Bronchial epithelial cell (primary cell): ENCODE results near the gene EXD2. TPM values are rescaled to one million over a fixed set of nuclear protein-coding genes. Genes with fewer than 3 reads are reported as not detected.
"Not testable (repeated sequence)": the region's sequence is repeated elsewhere in the genome, so short reads cannot be mapped to it uniquely, and the experiment has no call there.

Source experiments
- DNase-seq: peaks from one replicate; pipeline ENCODE4 v3.0.0-alpha.2; 2010; ENCODE audit warnings: low read depth
- FAIRE-seq: peaks from 2 replicates; lab custom pipeline; 2011; peaks lifted over from hg19 to GRCh38; lab: Jason Lieb, UNC
- H3K27me3 ChIP-seq: 2 replicates; pipeline ENCODE4 v1.5.1; 2011; ENCODE audit warnings: low read length; ENCODE audit not compliant: control insufficient read depth, insufficient read depth
- H3K36me3 ChIP-seq: 2 replicates; pipeline ENCODE4 v1.5.1; 2011; ENCODE audit warnings: low read length; ENCODE audit not compliant: control insufficient read depth, insufficient read depth
- H3K4me3 ChIP-seq: 2 replicates; pipeline ENCODE4 v1.5.1; 2011; ENCODE audit warnings: mild to moderate bottlenecking, low read depth, low read length, control low read depth
- total RNA-seq: library from RNA; depleted of rRNA; stranded (reverse); fragments of >200 nt; gene quantifications from 2 replicates; pipeline ENCODE4 v1.2.1, GENCODE V29; 2014
- TF ChIP-seq, protein P1 (sequence below): IDR thresholded peaks from 2 replicates; pipeline ENCODE4 v1.5.1; 2011; ENCODE audit warnings: mild to moderate bottlenecking, moderate library complexity, low read length, control low read depth, inconsistent platforms; ENCODE audit not compliant: insufficient read depth, severe bottlenecking

EXD2 gene
- total RNA-seq, 1 donor from 2014 or later = 15.5 TPM

DNA sequence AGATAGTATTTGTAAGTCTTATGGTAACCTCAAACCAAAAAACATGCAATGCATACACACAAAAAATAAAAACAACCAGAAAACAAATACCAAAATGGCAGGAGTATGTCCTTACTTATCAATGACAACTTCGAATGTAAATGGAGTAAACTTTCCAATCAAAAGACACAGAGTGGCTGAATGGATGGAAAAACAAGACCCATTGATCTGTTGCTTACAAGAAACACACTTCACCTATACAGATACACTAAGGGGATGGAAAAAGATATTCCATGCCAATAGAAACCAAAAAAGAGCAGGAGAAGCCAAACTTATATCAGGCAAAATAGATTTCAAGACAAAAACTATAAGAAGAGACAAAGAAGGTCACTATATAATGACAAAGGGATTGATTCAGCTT lies 29.7 kb upstream of the EXD2 start:
- H3K36me3 ChIP-seq = no peaks in the 10 kb centered on the region
- no peaks in the 10 kb centered on the region for H3K27me3 ChIP-seq
- TF ChIP-seq, protein P1, sequence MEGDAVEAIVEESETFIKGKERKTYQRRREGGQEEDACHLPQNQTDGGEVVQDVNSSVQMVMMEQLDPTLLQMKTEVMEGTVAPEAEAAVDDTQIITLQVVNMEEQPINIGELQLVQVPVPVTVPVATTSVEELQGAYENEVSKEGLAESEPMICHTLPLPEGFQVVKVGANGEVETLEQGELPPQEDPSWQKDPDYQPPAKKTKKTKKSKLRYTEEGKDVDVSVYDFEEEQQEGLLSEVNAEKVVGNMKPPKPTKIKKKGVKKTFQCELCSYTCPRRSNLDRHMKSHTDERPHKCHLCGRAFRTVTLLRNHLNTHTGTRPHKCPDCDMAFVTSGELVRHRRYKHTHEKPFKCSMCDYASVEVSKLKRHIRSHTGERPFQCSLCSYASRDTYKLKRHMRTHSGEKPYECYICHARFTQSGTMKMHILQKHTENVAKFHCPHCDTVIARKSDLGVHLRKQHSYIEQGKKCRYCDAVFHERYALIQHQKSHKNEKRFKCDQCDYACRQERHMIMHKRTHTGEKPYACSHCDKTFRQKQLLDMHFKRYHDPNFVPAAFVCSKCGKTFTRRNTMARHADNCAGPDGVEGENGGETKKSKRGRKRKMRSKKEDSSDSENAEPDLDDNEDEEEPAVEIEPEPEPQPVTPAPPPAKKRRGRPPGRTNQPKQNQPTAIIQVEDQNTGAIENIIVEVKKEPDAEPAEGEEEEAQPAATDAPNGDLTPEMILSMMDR = no peak
- no peak overlapping the region for H3K4me3 ChIP-seq
- DNase-seq = no peak
- no peak for FAIRE-seq

DNA sequence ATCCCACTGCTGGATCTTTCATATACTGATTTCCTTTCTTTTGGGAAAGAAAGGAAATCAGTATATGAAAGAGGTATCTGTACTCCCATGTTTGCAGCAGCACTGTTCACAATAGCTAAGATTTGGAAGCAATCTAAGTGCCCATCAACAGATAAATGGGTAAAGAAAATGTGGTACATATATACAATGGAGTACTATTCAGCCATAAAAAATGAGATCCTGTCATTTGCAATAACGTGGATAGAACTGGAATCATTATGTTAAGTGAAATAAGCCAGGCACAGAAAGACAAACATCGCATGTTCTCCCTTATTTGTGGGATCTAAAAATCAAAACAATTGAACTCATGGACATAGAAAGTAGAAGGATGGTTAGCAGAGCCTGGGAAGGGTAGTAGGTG lies 25.5 kb upstream of the EXD2 start:
- DNase-seq, H3K27me3 ChIP-seq, FAIRE-seq, H3K4me3 ChIP-seq, H3K36me3 ChIP-seq: not testable (repeated sequence)

DNA sequence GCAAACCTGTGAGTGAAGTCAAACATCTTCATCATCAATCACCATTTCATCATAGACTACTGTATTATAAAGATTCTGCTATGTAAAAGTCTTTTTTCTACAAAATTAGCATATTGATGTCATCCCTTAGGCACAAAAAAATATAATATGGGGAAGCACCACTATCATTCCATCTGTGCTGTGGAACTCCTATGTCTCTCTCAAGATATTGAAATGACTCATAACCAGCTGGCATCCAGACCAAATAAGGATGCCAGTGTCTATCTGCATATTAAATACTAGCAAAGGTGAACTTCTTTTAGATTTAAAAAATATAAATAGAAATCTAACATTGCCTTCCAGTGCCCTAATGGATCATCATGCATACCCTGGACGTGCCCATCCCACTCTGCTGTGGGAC lies 20.5 kb upstream of the EXD2 start:
- no peak overlapping the region for H3K4me3 ChIP-seq
- H3K27me3 ChIP-seq = no peaks in the 10 kb centered on the region
- DNase-seq (no peak), FAIRE-seq (no peak)
- TF ChIP-seq, protein P1 = no peak
- no peaks in the 10 kb centered on the region for H3K36me3 ChIP-seq

DNA sequence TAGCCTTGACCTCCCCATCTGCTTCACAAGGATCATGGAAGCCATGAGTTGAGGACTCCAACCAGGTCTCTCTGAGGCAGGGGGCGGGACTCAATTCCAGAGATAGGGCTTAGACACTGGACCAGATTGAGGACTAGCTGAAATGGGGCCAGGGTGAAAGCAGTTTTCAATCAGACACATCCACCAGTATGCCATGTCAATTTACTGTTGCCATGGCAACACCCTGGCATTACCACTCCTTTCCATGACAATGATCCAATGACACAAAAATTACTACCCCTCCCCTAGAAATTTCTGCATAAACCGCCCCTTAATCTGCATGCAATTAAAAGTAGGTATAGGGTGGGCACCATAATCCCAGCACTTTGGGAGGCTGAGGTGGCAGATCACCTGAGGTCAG lies 19.7 kb upstream of the EXD2 start:
- Histone ChIP-seq H3K36me3 (no peaks in the 10 kb centered on the region), H3K4me3 (no peak overlapping the region), H3K27me3 (no peaks in the 10 kb centered on the region)
- no peak for FAIRE-seq
- no peak for DNase-seq
- TF ChIP-seq, protein P1 = no peak

DNA sequence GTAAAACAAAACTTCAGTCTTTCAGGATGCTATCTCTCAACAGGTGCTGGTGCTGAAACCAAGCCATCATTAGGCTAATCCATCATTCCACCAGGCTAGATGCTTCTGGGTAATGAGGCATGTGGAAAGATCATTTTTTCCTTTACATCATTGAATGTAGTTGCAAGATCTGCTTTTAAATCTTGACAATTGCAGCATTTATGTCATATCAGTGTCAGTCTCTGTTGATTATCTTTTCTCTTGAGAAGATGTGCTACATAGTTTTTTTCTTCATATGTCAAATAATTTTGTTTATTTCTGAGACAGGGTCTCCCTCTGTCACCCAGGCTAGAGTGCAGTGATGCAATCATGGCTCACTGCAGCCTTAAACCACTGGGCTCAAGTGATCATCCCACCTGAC lies 16.2 kb upstream of the EXD2 start:
- TF ChIP-seq, protein P1 = no peak
- no peak overlapping the region for H3K4me3 ChIP-seq
- DNase-seq = no peak
- no peak for FAIRE-seq
- no peaks in the 10 kb centered on the region for H3K36me3 ChIP-seq
- H3K27me3 ChIP-seq = no peaks in the 10 kb centered on the region

DNA sequence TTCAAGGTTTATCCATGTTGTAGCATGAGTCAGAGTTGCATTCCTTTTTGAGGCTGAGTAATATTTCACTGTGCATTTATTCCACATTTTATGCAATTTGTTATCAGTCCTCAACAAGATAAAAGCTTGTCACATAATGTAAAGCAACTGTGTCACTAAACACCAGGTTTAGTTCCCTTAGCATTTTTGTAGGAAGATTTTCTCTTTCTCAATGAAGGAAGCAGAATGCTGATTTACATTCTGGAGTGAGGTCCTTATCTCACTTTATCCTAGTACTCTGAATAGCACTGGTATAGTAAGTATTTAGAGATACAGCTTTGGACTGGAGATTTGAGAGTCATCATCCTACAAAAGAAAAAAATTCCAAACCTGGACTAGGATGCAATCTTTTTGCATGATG lies 9.8 kb upstream of the EXD2 start:
- no peaks in the 10 kb centered on the region for H3K36me3 ChIP-seq
- TF ChIP-seq, protein P1 = no peak
- H3K4me3 ChIP-seq = no peak overlapping the region
- no peak for FAIRE-seq
- no peaks in the 10 kb centered on the region for H3K27me3 ChIP-seq
- DNase-seq = peak; percentile 21

DNA sequence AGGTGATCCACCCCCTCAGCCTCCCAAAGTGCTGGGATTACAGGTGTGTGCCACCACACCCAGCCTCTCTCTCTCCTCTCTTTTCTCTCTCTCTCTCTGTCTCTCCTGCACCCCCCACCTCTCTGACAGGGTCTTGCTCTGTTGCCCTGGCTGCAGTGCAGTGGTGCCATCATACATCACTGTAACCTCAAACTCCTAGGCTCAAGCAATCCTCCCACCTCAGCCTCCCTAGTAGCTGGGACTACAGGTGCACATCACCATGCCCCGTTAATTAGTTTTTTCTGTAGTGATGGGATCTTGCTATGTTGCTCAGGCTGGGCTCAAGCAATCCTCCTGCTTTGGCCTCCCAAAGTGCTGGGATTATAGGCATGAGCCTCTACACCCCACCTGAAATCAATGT lies 8.7 kb upstream of the EXD2 start:
- FAIRE-seq, DNase-seq: not testable (repeated sequence)

More for the DNA sequence above, 8.7 kb upstream of the EXD2 start:
- not testable (repeated sequence) for H3K4me3 ChIP-seq, H3K27me3 ChIP-seq, H3K36me3 ChIP-seq
